Psoas muscle (tissue), 8 donors: ENCODE measurements around the gene EFHC2. TPM values are rescaled to one million over a fixed set of nuclear protein-coding genes. Genes with fewer than 3 reads are reported as not detected.

Experiments used
- ATAC-seq, 4 donors: fragments of 200-7000 bp; cut with Tn5 transposase; one replicate each; pipeline ENCODE4 v1.9.1; 2020; ENCODE audit warnings: moderate library complexity in 3 of 4, mild to moderate bottlenecking in 2 of 4
- DNase-seq, 2 donors: peaks; one replicate each; pipeline ENCODE4 v3.0.0-alpha.2; 2020
- H3K27ac ChIP-seq: fragments of 200-600 bp; one replicate; pipeline ENCODE4 v1.8.0; 2022
- H3K27me3 ChIP-seq, 3 donors: fragments of 200-600 bp in 1 of 3; one replicate each; pipeline versions ENCODE4 v1.6.1 to v1.8.0; 2013 to 2022; ENCODE audit warnings: low read length in 2 of 3, mild to moderate bottlenecking in 2 of 3, moderate library complexity in 1 of 3; ENCODE audit not compliant: insufficient read depth in 3 of 3
- H3K36me3 ChIP-seq, 2 donors: fragments of 200-600 bp in 1 of 2; one replicate each; pipeline versions ENCODE4 v1.6.1 to v1.8.0; 2013 to 2022; ENCODE audit warnings: low read depth in 1 of 2, mild to moderate bottlenecking in 1 of 2, moderate library complexity in 1 of 2; ENCODE audit not compliant: insufficient read depth in 1 of 2
- H3K4me1 ChIP-seq: fragments of 200-600 bp; one replicate; pipeline ENCODE4 v1.8.0; 2022
- H3K4me3 ChIP-seq: fragments of 200-600 bp; one replicate; pipeline ENCODE4 v1.8.0; 2022; ENCODE audit warnings: mild to moderate bottlenecking
- H3K9me3 ChIP-seq: fragments of 200-600 bp; one replicate; pipeline ENCODE4 v1.8.0; 2022
- CTCF ChIP-seq: fragments of 200-600 bp; IDR thresholded peaks from one replicate; pipeline ENCODE4 v1.8.0; 2022; ENCODE audit warnings: antibody characterized with exemption
- WGBS, 3 donors: extraction: QIAGEN DNeasy Blood & Tissue Kit; methylation state at CpG; one replicate each; pipeline versions ENCODE4 v1.1.6 to v1.1.7; 2013; 5-methylcytosine and 5-hydroxymethylcytosine counted together
- intact Hi-C, 2 donors: fragments of 100-400 bp; cut with DNase I; formaldehyde crosslinking; loops; one replicate each; pipeline versions ENCODE4 v1.11.0 to v1.14.2; 2022
- polyA plus RNA-seq, 3 donors: library from polyadenylated mRNA; stranded (reverse); fragments of 200-250 nt; gene quantifications; one replicate each; pipeline ENCODE4 v1.2.3, GENCODE V29; 2013
- total RNA-seq, 4 donors: library from RNA; stranded (reverse); fragmentation: NEBNext Ultra II Directional in 2 of 4; extraction: Animal tissue kit (Norgen Biotek cat#: 25700) in 2 of 4; gene quantifications; one replicate each; pipeline versions ENCODE4 v1.2.1 to v1.2.4, GENCODE V29; 2021 to 2023
- donor health status: healthy with polysubstance abuse.
- donor health status: DM: no; HTN: no; CAD: no; lungs with moderate emphysema.
- donor health status: Bipolar disorder and iron deficiency.
- donor health status: healthy.
- donor health status: DM: yes; HTN: yes; CAD: no.
- donor health status: DM: no; HTN: no; CAD: no.
- donor health status: DM: no; HTN: no; CAD: no.
- donor health status: DM: yes; HTN: yes; CAD: no.

Gene EFHC2
- total and polyA plus RNA-seq, 7 donors: 0.05 to 0.11 (median 0.08) TPM; not detected in 4

DNA sequence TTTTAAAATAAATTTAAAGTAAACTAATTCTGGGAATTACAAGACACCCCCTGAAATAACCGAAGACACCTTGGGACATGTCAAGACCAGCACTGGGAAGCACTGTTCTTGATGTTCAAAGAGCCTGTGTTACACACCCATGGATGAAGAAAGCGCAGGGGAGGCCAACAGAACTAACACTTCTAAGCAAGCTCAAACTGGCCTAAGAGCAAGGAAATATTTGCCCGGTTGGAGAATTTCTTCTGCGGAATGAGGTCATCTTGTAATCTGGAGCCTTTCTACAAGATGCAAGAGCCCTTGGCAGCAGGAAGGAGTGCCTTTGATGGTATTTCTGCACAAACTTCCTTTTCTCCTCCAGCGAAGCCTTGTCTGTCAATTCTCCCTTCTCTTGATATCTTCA, 9.3 kb upstream of the EFHC2 start:
- ATAC-seq: no peak
- Histone ChIP-seq H3K27me3 (peaks cover 0 to 4% (median 0%) of the 10 kb centered on the region in 3 donors), H3K4me3 (no peak overlapping the region), H3K36me3 (no peaks in the 10 kb centered on the region), H3K9me3 (no peaks in the 10 kb centered on the region), H3K27ac (no peak overlapping the region), H3K4me1 (no peaks in the 10 kb centered on the region)
- WGBS, 3 donors: 77 to 83% (median 80%) methylated on average over 5 of the region's 5 CpGs
- TF ChIP-seq CTCF: no peak
- no peak for DNase-seq
- intact Hi-C loops: no loop called here

DNA sequence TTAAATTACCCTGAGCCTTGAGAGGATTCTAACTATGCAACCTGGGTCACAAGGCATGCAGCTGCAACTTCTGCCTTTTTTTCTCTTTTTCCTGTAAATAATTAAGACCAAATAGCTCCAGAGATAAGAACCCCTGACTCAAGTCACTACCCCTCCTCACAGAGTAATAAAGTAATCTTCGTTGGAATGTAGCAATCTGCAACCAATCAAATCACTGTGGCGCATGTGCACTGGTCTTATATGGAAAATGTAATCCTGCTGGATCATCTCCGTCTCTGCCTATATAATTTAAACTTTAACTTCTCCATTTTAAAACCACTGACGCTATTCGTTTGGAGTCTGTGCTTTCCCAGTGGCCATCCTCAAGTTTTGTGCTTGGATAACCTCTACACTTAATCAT, 6.1 kb upstream of the EFHC2 start:
- no peak for DNase-seq
- Histone ChIP-seq H3K4me1 (no peaks in the 10 kb centered on the region), H3K36me3 (no peaks in the 10 kb centered on the region), H3K27me3 (peaks cover 0 to 8% (median 0%) of the 10 kb centered on the region in 3 donors), H3K27ac (no peak overlapping the region), H3K9me3 (no peaks in the 10 kb centered on the region), H3K4me3 (no peak overlapping the region)
- WGBS, 3 donors: 69 to 79% (median 70%) methylated on average over 5 of the region's 5 CpGs
- intact Hi-C loops: no loop called here
- TF ChIP-seq CTCF: no peak
- no peak for ATAC-seq

- Histone ChIP-seq H3K36me3 (no peaks in the 10 kb centered on the region), H3K4me3 (no peak overlapping the region), H3K4me1 (no peaks in the 10 kb centered on the region), H3K27ac (no peak overlapping the region), H3K9me3 (no peaks in the 10 kb centered on the region), H3K27me3 (peaks cover 0 to 20% (median 0%) of the 10 kb centered on the region in 3 donors)
- DNase-seq (no peak), ATAC-seq (no peak)
- intact Hi-C loops: no loop called here
- 40 to 53% (median 49%) methylated on average over 7 of the region's 7 CpGs for WGBS, 3 donors
- TF ChIP-seq CTCF: no peak
Observed at GRCh38 chrX:44344687-44345086, 1.2 kb upstream of the EFHC2 start.

DNA sequence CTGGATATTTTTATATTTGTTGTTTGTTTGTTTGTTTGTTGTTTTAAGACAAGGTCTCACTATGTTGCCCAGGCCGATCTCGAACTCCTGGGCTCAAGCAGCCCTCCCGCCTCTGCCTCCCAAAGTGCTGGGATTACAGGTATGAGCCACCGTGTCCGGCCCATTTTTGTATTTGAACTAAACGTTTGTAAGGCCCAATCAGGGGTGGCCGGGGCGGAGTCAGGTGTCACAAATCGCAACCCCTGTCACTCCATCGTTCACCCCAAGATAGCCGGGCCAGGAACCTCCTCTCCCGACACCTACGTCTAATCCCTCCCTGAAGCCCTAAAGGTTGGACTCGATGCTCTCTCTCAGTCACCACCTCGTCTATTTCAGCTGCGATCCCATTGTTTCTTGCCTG, 722 bp upstream of the EFHC2 start:
- Histone ChIP-seq H3K27ac (no peak overlapping the region), H3K4me3 (peak overlapping the region; percentile 56), H3K4me1 (no peaks in the 10 kb centered on the region), H3K36me3 (no peaks in the 10 kb centered on the region), H3K9me3 (no peaks in the 10 kb centered on the region), H3K27me3 (peaks cover 0 to 20% (median 0%) of the 10 kb centered on the region in 3 donors)
- intact Hi-C loops: no loop called here
- peak in 1 of 2 donors; percentile 12 for DNase-seq
- TF ChIP-seq CTCF: no peak
- WGBS, 3 donors: 35 to 50% (median 50%) methylated on average over 16 of the region's 16 CpGs
- ATAC-seq: no peak

GRCh38 chrX:44342866-44343265, 606 bp downstream of the EFHC2 start:
- H3K36me3 ChIP-seq: no peaks in the 10 kb centered on the region
- TF ChIP-seq CTCF: no peak
- DNase-seq (no peak), ATAC-seq (no peak)
- intact Hi-C loops: no loop called here
- H3K4me3 ChIP-seq: peak overlapping the region; percentile 56
- peaks cover 0 to 20% (median 0%) of the 10 kb centered on the region in 3 donors for H3K27me3 ChIP-seq
- H3K9me3 ChIP-seq: no peaks in the 10 kb centered on the region
- 69 to 84% (median 76%) methylated on average over 2 to 3 of the region's 3 CpGs for WGBS, 3 donors
- no peak overlapping the region for H3K27ac ChIP-seq
- H3K4me1 ChIP-seq: no peaks in the 10 kb centered on the region
